ENCODE measurements around the gene SEMA5A.

SEMA5A gene

DNA sequence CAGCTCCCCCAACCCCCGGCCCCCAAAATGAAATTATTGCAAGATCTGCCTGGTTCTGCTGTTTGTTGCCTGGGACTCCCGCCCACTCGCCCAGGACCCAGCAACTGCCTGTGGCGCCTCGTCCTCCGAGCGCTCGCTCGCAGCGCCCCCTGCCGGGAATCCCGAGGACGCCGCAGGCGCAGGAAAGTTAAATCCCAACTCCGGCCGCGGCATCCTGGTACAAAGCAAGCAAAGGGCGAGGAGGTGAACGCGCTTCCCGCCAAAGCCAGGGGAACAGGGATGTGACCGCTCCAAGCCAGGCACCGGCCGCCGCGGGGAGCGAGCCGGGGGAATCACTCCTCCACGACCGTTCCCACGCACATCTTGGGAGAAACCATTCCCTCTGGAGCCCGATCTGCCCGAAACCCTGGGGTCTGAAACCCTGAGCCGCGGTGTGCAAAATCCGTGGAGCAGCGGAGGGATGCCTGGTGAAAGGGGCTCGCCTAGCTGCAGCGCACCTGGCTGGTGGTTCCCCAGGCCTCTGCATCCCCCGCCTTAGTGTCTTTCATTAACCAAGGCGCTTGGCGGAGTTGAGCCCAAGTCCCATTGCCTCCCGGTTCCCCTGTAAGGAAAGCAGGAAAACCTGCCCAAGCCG lies 1.3 kb downstream of the SEMA5A start:
- H3K4me3 ChIP-seq (ENCODE audit: low read depth, low read length): peak overlapping the region; percentile 66
- H3K27ac ChIP-seq (ENCODE audit: extremely low read depth, low read depth, low read length): no peak overlapping the region; the same call in 1 of the 2 replicates
- no peaks in the 10 kb centered on the region; a peak in 1 of 3 replicates for H3K36me3 ChIP-seq (ENCODE audit: control insufficient read depth in 2 of 2, insufficient read depth in 1 of 2, low read length in 2 of 2)
- no peaks in the 10 kb centered on the region; the same call in 1 of the 2 replicates for H3K4me1 ChIP-seq (ENCODE audit: control insufficient read depth, insufficient read depth, low read length)
- no peaks in the 10 kb centered on the region for H3K9me3 ChIP-seq (ENCODE audit: control insufficient read depth, insufficient read depth, low read depth, low read length)
- POLR2A ChIA-PET: no interaction called here
- TF ChIP-seq ZNF302 (tag by site-specific recombination; IDR thresholded peaks at IDR 0.05; ENCODE audit: low read depth) (no peak), ZNF660 (tag by site-specific recombination; IDR thresholded peaks at IDR 0.05) (0 out of 2 replicates have a peak, but pooled peaks have one; percentile 51), KLF1 (tag by site-specific recombination; IDR thresholded peaks at IDR 0.05) (no peak), ZBTB20 (tag by site-specific recombination; IDR thresholded peaks at IDR 0.05) (no peak), ZNF324 (tag by site-specific recombination; IDR thresholded peaks at IDR 0.05) (no peak), ZNF416 (tag by site-specific recombination; IDR thresholded peaks at IDR 0.05) (no peak), SCRT1 (tag by site-specific recombination; IDR thresholded peaks at IDR 0.05; ENCODE audit: borderline replicate concordance) (peak; percentile 44; the same call in 1 of the 2 replicates), SCRT2 (tag by site-specific recombination; IDR thresholded peaks at IDR 0.05) (peak; percentile 88), REPIN1 (tag by site-specific recombination; IDR thresholded peaks at IDR 0.05; ENCODE audit: low read depth) (no peak), ZNF266 (tag by site-specific recombination; IDR thresholded peaks at IDR 0.05; ENCODE audit: low read depth) (no peak), ZBTB48 (tag by site-specific recombination; IDR thresholded peaks at IDR 0.05) (no peak), ZFHX2 (tag by site-specific recombination; conservative IDR thresholded peaks at IDR 0.05) (peak; percentile 68), ZNF654 (tag by site-specific recombination; IDR thresholded peaks at IDR 0.05; ENCODE audit: low read depth) (peak; percentile 59), ZNF239 (tag by site-specific recombination; IDR thresholded peaks at IDR 0.05) (no peak), ZNF707 (tag by site-specific recombination; IDR thresholded peaks at IDR 0.05) (no peak), ZNF530 (tag by site-specific recombination; IDR thresholded peaks at IDR 0.05; ENCODE audit: low read depth) (no peak), ZBTB17 (tag by site-specific recombination; IDR thresholded peaks at IDR 0.05) (no peak), ZNF623 (tag by site-specific recombination; IDR thresholded peaks at IDR 0.05) (no peak), EGR2 (tag by site-specific recombination; IDR thresholded peaks at IDR 0.05; ENCODE audit: low read depth) (peak; percentile 37; the same call in 1 of the 2 replicates), ZNF2 (tag by site-specific recombination; IDR thresholded peaks at IDR 0.05) (peak; percentile 57; the same call in 1 of the 2 replicates)
- TF ChIP-seq, protein P1, sequence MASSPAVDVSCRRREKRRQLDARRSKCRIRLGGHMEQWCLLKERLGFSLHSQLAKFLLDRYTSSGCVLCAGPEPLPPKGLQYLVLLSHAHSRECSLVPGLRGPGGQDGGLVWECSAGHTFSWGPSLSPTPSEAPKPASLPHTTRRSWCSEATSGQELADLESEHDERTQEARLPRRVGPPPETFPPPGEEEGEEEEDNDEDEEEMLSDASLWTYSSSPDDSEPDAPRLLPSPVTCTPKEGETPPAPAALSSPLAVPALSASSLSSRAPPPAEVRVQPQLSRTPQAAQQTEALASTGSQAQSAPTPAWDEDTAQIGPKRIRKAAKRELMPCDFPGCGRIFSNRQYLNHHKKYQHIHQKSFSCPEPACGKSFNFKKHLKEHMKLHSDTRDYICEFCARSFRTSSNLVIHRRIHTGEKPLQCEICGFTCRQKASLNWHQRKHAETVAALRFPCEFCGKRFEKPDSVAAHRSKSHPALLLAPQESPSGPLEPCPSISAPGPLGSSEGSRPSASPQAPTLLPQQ (tag by site-specific recombination; IDR thresholded peaks at IDR 0.05): no peak
- TF ChIP-seq, protein P2, sequence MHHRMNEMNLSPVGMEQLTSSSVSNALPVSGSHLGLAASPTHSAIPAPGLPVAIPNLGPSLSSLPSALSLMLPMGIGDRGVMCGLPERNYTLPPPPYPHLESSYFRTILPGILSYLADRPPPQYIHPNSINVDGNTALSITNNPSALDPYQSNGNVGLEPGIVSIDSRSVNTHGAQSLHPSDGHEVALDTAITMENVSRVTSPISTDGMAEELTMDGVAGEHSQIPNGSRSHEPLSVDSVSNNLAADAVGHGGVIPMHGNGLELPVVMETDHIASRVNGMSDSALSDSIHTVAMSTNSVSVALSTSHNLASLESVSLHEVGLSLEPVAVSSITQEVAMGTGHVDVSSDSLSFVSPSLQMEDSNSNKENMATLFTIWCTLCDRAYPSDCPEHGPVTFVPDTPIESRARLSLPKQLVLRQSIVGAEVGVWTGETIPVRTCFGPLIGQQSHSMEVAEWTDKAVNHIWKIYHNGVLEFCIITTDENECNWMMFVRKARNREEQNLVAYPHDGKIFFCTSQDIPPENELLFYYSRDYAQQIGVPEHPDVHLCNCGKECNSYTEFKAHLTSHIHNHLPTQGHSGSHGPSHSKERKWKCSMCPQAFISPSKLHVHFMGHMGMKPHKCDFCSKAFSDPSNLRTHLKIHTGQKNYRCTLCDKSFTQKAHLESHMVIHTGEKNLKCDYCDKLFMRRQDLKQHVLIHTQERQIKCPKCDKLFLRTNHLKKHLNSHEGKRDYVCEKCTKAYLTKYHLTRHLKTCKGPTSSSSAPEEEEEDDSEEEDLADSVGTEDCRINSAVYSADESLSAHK (tag by site-specific recombination; IDR thresholded peaks at IDR 0.05): no peak
- TF ChIP-seq, protein P3, sequence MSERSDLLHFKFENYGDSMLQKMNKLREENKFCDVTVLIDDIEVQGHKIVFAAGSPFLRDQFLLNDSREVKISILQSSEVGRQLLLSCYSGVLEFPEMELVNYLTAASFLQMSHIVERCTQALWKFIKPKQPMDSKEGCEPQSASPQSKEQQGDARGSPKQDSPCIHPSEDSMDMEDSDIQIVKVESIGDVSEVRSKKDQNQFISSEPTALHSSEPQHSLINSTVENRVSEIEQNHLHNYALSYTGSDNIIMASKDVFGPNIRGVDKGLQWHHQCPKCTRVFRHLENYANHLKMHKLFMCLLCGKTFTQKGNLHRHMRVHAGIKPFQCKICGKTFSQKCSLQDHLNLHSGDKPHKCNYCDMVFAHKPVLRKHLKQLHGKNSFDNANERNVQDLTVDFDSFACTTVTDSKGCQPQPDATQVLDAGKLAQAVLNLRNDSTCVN (tag by site-specific recombination; optimal IDR thresholded peaks at IDR 0.05): peak; percentile 20
- TF ChIP-seq, protein P4, sequence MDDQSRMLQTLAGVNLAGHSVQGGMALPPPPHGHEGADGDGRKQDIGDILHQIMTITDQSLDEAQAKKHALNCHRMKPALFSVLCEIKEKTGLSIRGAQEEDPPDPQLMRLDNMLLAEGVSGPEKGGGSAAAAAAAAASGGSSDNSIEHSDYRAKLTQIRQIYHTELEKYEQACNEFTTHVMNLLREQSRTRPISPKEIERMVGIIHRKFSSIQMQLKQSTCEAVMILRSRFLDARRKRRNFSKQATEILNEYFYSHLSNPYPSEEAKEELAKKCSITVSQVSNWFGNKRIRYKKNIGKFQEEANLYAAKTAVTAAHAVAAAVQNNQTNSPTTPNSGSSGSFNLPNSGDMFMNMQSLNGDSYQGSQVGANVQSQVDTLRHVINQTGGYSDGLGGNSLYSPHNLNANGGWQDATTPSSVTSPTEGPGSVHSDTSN (CRISPR knock-in tag; IDR thresholded peaks at IDR 0.05): 0 out of 2 replicates have a peak, but pooled peaks have one; percentile 53
- TF ChIP-seq, protein P5, sequence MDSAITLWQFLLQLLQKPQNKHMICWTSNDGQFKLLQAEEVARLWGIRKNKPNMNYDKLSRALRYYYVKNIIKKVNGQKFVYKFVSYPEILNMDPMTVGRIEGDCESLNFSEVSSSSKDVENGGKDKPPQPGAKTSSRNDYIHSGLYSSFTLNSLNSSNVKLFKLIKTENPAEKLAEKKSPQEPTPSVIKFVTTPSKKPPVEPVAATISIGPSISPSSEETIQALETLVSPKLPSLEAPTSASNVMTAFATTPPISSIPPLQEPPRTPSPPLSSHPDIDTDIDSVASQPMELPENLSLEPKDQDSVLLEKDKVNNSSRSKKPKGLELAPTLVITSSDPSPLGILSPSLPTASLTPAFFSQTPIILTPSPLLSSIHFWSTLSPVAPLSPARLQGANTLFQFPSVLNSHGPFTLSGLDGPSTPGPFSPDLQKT (IDR thresholded peaks at IDR 0.05; ENCODE audit: borderline replicate concordance, low read depth, low read length): no peak
- TF ChIP-seq, protein P6, sequence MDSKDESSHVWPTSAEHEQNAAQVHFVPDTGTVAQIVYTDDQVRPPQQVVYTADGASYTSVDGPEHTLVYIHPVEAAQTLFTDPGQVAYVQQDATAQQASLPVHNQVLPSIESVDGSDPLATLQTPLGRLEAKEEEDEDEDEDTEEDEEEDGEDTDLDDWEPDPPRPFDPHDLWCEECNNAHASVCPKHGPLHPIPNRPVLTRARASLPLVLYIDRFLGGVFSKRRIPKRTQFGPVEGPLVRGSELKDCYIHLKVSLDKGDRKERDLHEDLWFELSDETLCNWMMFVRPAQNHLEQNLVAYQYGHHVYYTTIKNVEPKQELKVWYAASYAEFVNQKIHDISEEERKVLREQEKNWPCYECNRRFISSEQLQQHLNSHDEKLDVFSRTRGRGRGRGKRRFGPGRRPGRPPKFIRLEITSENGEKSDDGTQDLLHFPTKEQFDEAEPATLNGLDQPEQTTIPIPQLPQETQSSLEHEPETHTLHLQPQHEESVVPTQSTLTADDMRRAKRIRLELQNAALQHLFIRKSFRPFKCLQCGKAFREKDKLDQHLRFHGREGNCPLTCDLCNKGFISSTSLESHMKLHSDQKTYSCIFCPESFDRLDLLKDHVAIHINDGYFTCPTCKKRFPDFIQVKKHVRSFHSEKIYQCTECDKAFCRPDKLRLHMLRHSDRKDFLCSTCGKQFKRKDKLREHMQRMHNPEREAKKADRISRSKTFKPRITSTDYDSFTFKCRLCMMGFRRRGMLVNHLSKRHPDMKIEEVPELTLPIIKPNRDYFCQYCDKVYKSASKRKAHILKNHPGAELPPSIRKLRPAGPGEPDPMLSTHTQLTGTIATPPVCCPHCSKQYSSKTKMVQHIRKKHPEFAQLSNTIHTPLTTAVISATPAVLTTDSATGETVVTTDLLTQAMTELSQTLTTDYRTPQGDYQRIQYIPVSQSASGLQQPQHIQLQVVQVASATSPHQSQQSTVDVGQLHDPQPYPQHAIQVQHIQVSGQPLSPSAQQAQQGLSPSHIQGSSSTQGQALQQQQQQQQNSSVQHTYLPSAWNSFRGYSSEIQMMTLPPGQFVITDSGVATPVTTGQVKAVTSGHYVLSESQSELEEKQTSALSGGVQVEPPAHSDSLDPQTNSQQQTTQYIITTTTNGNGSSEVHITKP (tag by site-specific recombination; IDR thresholded peaks at IDR 0.05): 0 out of 2 replicates have a peak, but pooled peaks have one; percentile 28
- CTCF ChIA-PET: interaction anchor here (0.6 to 2.4 kb wide), 41 partner anchors 10 to 1092 kb away, joined by 3 to 27 read pairs (median 4); no protein-coding TSS in a partner anchor
